ENCODE measurements around the gene DTYMK. TPM values are rescaled to one million over a fixed set of nuclear protein-coding genes. Genes with fewer than 3 reads are reported as not detected.

The DTYMK gene
- total and polyA plus RNA-seq, 2 of the 8 experiments (the other 6 are each of a cell fraction or from before 2014, with no cell fraction given) = 58.3 to 69.9 TPM

DNA sequence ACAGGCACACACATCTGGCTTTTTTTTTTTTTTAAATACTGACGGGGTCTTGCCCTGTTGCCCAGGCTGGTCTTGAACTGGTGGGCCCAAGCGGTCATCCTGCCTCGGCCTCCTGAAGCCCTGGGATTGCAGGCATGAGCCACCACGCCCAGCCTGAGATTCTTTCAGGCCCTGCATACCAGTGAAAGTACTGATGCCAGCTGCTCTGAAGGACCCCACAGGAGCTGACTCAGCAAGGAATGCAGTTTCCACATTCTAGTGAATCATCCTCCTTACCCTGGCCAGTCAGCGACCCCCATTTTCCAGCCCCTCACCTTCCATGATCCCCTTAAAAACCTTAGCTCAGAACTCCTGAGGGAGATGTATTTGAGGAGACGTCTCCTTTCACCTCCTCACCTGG lies 5.8 kb upstream of the DTYMK start (continued):
- TF ChIP-seq CREB1 (IDR thresholded peaks at IDR 0.05) (no peak), NRF1 (IDR thresholded peaks at IDR 0.05; ENCODE audit: low read depth, low read length) (no peak), HDAC2 (IDR thresholded peaks at IDR 0.05; ENCODE audit: borderline replicate concordance in 1 of 2, low read depth in 2 of 2, low read length in 2 of 2) (no peak), RNF2 (IDR thresholded peaks at IDR 0.05; ENCODE audit: borderline replicate concordance, low read depth, low read length, missing control alignments, poor library complexity, severe bottlenecking) (no peak), TBP (IDR thresholded peaks at IDR 0.05; ENCODE audit: low read depth, low read length) (no peak)
- TF ChIP-seq, protein P1, sequence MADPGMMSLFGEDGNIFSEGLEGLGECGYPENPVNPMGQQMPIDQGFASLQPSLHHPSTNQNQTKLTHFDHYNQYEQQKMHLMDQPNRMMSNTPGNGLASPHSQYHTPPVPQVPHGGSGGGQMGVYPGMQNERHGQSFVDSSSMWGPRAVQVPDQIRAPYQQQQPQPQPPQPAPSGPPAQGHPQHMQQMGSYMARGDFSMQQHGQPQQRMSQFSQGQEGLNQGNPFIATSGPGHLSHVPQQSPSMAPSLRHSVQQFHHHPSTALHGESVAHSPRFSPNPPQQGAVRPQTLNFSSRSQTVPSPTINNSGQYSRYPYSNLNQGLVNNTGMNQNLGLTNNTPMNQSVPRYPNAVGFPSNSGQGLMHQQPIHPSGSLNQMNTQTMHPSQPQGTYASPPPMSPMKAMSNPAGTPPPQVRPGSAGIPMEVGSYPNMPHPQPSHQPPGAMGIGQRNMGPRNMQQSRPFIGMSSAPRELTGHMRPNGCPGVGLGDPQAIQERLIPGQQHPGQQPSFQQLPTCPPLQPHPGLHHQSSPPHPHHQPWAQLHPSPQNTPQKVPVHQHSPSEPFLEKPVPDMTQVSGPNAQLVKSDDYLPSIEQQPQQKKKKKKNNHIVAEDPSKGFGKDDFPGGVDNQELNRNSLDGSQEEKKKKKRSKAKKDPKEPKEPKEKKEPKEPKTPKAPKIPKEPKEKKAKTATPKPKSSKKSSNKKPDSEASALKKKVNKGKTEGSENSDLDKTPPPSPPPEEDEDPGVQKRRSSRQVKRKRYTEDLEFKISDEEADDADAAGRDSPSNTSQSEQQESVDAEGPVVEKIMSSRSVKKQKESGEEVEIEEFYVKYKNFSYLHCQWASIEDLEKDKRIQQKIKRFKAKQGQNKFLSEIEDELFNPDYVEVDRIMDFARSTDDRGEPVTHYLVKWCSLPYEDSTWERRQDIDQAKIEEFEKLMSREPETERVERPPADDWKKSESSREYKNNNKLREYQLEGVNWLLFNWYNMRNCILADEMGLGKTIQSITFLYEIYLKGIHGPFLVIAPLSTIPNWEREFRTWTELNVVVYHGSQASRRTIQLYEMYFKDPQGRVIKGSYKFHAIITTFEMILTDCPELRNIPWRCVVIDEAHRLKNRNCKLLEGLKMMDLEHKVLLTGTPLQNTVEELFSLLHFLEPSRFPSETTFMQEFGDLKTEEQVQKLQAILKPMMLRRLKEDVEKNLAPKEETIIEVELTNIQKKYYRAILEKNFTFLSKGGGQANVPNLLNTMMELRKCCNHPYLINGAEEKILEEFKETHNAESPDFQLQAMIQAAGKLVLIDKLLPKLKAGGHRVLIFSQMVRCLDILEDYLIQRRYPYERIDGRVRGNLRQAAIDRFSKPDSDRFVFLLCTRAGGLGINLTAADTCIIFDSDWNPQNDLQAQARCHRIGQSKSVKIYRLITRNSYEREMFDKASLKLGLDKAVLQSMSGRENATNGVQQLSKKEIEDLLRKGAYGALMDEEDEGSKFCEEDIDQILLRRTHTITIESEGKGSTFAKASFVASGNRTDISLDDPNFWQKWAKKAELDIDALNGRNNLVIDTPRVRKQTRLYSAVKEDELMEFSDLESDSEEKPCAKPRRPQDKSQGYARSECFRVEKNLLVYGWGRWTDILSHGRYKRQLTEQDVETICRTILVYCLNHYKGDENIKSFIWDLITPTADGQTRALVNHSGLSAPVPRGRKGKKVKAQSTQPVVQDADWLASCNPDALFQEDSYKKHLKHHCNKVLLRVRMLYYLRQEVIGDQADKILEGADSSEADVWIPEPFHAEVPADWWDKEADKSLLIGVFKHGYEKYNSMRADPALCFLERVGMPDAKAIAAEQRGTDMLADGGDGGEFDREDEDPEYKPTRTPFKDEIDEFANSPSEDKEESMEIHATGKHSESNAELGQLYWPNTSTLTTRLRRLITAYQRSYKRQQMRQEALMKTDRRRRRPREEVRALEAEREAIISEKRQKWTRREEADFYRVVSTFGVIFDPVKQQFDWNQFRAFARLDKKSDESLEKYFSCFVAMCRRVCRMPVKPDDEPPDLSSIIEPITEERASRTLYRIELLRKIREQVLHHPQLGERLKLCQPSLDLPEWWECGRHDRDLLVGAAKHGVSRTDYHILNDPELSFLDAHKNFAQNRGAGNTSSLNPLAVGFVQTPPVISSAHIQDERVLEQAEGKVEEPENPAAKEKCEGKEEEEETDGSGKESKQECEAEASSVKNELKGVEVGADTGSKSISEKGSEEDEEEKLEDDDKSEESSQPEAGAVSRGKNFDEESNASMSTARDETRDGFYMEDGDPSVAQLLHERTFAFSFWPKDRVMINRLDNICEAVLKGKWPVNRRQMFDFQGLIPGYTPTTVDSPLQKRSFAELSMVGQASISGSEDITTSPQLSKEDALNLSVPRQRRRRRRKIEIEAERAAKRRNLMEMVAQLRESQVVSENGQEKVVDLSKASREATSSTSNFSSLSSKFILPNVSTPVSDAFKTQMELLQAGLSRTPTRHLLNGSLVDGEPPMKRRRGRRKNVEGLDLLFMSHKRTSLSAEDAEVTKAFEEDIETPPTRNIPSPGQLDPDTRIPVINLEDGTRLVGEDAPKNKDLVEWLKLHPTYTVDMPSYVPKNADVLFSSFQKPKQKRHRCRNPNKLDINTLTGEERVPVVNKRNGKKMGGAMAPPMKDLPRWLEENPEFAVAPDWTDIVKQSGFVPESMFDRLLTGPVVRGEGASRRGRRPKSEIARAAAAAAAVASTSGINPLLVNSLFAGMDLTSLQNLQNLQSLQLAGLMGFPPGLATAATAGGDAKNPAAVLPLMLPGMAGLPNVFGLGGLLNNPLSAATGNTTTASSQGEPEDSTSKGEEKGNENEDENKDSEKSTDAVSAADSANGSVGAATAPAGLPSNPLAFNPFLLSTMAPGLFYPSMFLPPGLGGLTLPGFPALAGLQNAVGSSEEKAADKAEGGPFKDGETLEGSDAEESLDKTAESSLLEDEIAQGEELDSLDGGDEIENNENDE (IDR thresholded peaks at IDR 0.05; ENCODE audit: insufficient replicate concordance, low read length) = no peak
